Astrocyte of the cerebellum (primary cell): ENCODE data around the gene CRMP1.

Experiments
- DNase-seq: peaks from one replicate; pipeline ENCODE4 v3.0.0-alpha.2; 2011; ENCODE audit warnings: low read depth
- H3K4me3 ChIP-seq: 2 replicates; pipeline ENCODE4 v1.5.1; 2011; ENCODE audit warnings: mild to moderate bottlenecking, low read depth, low read length, moderate library complexity
- CTCF ChIP-seq: IDR thresholded peaks from 2 replicates; pipeline ENCODE4 v1.5.1; 2012; ENCODE audit warnings: low read length, low read depth, moderate library complexity, mild to moderate bottlenecking; ENCODE audit errors: missing control alignments
- in situ Hi-C: cut with HindIII; loops from 2 replicates; pipeline ENCODE4 v1.10.0; 2017; ENCODE audit warnings: low sequenced_read_pairs

The CRMP1 gene

GRCh38 chr4:5887361-5888221, 5.3 kb downstream of the CRMP1 start:
- peak overlapping the region; percentile 37 for H3K4me3 ChIP-seq
- DNase-seq: no peak
- TF ChIP-seq CTCF: no peak
- in situ Hi-C loops: no loop called here

GRCh38 chr4:5887011-5887360, 5.9 kb downstream of the CRMP1 start:
- peak overlapping the region; percentile 37 for H3K4me3 ChIP-seq
- in situ Hi-C loops: no loop called here
- no peak for DNase-seq
- TF ChIP-seq CTCF: no peak

- in situ Hi-C loops: no loop called here
Observed at GRCh38 chr4:5885733-5886132, 7.2 kb downstream of the CRMP1 start.

GRCh38 chr4:5884796-5885195, 8.1 kb downstream of the CRMP1 start:
- in situ Hi-C loops: no loop called here
- TF ChIP-seq CTCF: no peak
- no peak for DNase-seq
- H3K4me3 ChIP-seq: no peak overlapping the region

More at GRCh38 chr4:5885733-5886132, 7.2 kb downstream of the CRMP1 start:
- no peak overlapping the region for H3K4me3 ChIP-seq
- TF ChIP-seq CTCF: no peak
- no peak for DNase-seq

GRCh38 chr4:5883916-5884315, 9.0 kb downstream of the CRMP1 start:
- no peak overlapping the region for H3K4me3 ChIP-seq
- no peak for TF ChIP-seq CTCF
- no peak for DNase-seq
- in situ Hi-C loops: no loop called here

GRCh38 chr4:5882947-5883346, 9.9 kb downstream of the CRMP1 start:
- no peak for TF ChIP-seq CTCF
- H3K4me3 ChIP-seq: no peak overlapping the region
- DNase-seq: no peak
- in situ Hi-C loops: no loop called here
